H54 (cell line): ENCODE data around the gene MAST2.
A peak's percentile ranks its signal among the peaks of the same experiment; 100 is the strongest.
"Not testable (repeated sequence)": the region's sequence is repeated elsewhere in the genome, so short reads cannot be mapped to it uniquely, and the experiment has no call there.

Experiments used
- DNase-seq: peaks from one replicate; pipeline ENCODE4 v3.0.0; 2011; ENCODE audit warnings: low spot score, mixed read lengths; ENCODE audit not compliant: insufficient read length
- FAIRE-seq: peaks from 3 replicates; lab custom pipeline; 2011; peaks lifted over from hg19 to GRCh38; lab: Jason Lieb, UNC
- POLR2A ChIP-seq: IDR thresholded peaks from 2 replicates; pipeline ENCODE4 v1.6.1; 2011; ENCODE audit warnings: low read depth, mild to moderate bottlenecking, low read length

MAST2 gene

GRCh38 chr1:45796946-45797345 lies 6.5 kb upstream of the MAST2 start:
- no peak for TF ChIP-seq POLR2A
- no peak for DNase-seq
- FAIRE-seq: no peak

GRCh38 chr1:45800899-45801298 lies 2.5 kb upstream of the MAST2 start:
- no peak for FAIRE-seq
- TF ChIP-seq POLR2A: no peak
- no peak for DNase-seq

- FAIRE-seq (peak; percentile 98), DNase-seq (peak; percentile 97)
- no peak for TF ChIP-seq POLR2A
Observed at GRCh38 chr1:45802343-45803298, 791 bp upstream of the MAST2 start.

- FAIRE-seq, DNase-seq: not testable (repeated sequence)
Observed at GRCh38 chr1:45803781-45804668, 613 bp downstream of the MAST2 start.

- TF ChIP-seq POLR2A: no peak
- FAIRE-seq: no peak
- no peak for DNase-seq
Observed at GRCh38 chr1:45804669-45804969, 1.2 kb downstream of the MAST2 start.

GRCh38 chr1:45806129-45806528 lies 2.7 kb downstream of the MAST2 start:
- no peak for TF ChIP-seq POLR2A
- DNase-seq (no peak), FAIRE-seq (no peak)

- no peak for TF ChIP-seq POLR2A
- no peak for FAIRE-seq
Observed at GRCh38 chr1:45809761-45810160, 6.3 kb downstream of the MAST2 start.

GRCh38 chr1:45814776-45815175 lies 11.4 kb downstream of the MAST2 start:
- FAIRE-seq (no peak), DNase-seq (no peak)
- TF ChIP-seq POLR2A: no peak

More at GRCh38 chr1:45809761-45810160, 6.3 kb downstream of the MAST2 start:
- no peak for DNase-seq

- DNase-seq: peak; percentile 30
- TF ChIP-seq POLR2A: no peak
- peak; percentile 90 for FAIRE-seq
Observed at GRCh38 chr1:45815667-45816458, 12.5 kb downstream of the MAST2 start.

- TF ChIP-seq POLR2A: no peak
- DNase-seq (no peak), FAIRE-seq (no peak)
Observed at GRCh38 chr1:45820173-45820572, 16.8 kb downstream of the MAST2 start.

GRCh38 chr1:45820788-45821187 lies 17.4 kb downstream of the MAST2 start:
- DNase-seq (no peak), FAIRE-seq (no peak)
- no peak for TF ChIP-seq POLR2A

GRCh38 chr1:45822644-45823043 lies 19.2 kb downstream of the MAST2 start:
- no peak for TF ChIP-seq POLR2A
- DNase-seq: no peak
- no peak for FAIRE-seq

- no peak for TF ChIP-seq POLR2A
- FAIRE-seq: no peak
- no peak for DNase-seq
Observed at GRCh38 chr1:45824607-45825006, 21.2 kb downstream of the MAST2 start.

GRCh38 chr1:45827256-45827655 lies 23.8 kb downstream of the MAST2 start:
- no peak for TF ChIP-seq POLR2A
- DNase-seq (no peak), FAIRE-seq (no peak)
